Tibial nerve (tissue), 4 donors: ENCODE data around the gene TRIM62.

ENCODE experiments used
- EP300 ChIP-seq, 2 donors: sonication (generic); formaldehyde crosslinking; IDR thresholded peaks; one replicate each; pipeline ENCODE4 v1.6.1; 2017; ENCODE audit warnings: antibody characterized with exemption in 2 of 2, mild to moderate bottlenecking in 1 of 2
- POLR2A ChIP-seq, 2 donors: fragments of 450-650 bp; IDR thresholded peaks; one replicate each; pipeline ENCODE4 v1.6.1; 2017; ENCODE audit warnings: antibody characterized with exemption in 2 of 2, mild to moderate bottlenecking in 2 of 2, moderate library complexity in 2 of 2
- TF ChIP-seq, protein P1 (sequence below), 5 experiments: fragments of 200-600 bp in 3 of 5; fragments of 450-650 bp in 2 of 5; sonication (generic) in 3 of 5; IDR thresholded peaks; one replicate each; pipeline ENCODE4 v1.5.1; 2016 to 2019; ENCODE audit warnings: antibody characterized with exemption in 5 of 5, mild to moderate bottlenecking in 3 of 5, moderate library complexity in 2 of 5

DNA sequence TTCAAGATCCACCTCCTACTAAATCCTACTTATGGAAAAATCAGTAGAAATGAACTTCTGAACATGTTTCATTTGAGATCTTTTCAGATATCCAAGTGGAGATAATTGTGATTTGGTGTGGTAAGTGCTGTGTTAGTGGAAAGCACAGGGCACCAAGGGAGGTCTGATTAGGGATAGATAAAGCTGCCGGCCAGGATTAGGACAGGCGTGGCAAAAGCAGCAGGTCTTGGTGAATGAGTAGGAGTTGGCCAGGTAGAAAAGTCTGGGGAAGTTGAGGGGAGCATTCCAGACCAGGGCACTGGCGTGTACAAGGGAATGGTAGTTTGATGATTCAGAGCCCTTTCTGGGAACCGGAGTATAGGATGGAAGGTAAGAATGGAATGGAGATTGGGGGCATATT lies 53.1 kb downstream of the TRIM62 start:
- TF ChIP-seq POLR2A (IDR thresholded peaks at IDR 0.05) = no peak
- no peak for TF ChIP-seq EP300 (IDR thresholded peaks at IDR 0.05)
- TF ChIP-seq, protein P1, sequence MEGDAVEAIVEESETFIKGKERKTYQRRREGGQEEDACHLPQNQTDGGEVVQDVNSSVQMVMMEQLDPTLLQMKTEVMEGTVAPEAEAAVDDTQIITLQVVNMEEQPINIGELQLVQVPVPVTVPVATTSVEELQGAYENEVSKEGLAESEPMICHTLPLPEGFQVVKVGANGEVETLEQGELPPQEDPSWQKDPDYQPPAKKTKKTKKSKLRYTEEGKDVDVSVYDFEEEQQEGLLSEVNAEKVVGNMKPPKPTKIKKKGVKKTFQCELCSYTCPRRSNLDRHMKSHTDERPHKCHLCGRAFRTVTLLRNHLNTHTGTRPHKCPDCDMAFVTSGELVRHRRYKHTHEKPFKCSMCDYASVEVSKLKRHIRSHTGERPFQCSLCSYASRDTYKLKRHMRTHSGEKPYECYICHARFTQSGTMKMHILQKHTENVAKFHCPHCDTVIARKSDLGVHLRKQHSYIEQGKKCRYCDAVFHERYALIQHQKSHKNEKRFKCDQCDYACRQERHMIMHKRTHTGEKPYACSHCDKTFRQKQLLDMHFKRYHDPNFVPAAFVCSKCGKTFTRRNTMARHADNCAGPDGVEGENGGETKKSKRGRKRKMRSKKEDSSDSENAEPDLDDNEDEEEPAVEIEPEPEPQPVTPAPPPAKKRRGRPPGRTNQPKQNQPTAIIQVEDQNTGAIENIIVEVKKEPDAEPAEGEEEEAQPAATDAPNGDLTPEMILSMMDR (IDR thresholded peaks at IDR 0.05) = no peak
